ENCODE data around the gene AKT1. TPM values are rescaled to one million over a fixed set of nuclear protein-coding genes. Genes with fewer than 3 reads are reported as not detected.

Gene AKT1
- polyA plus RNA-seq, 1 experiment, result 104 TPM

- no peak for DNase-seq (ENCODE audit: low read depth, low spot score)
- ChIA-PET CTCF (interaction anchor here (1.0 to 6.5 kb wide), 3 partner anchors 17 to 27 kb away, joined by 3 to 39 read pairs (median 11); partner anchors contain the start of gene ADSS1), POLR2A (no interaction called here)
- no peak overlapping the region for H3K27ac ChIP-seq (ENCODE audit: low read depth, low read length)
- peaks cover 9% of the 10 kb centered on the region; the same call in 1 of the 2 replicates for H3K9me3 ChIP-seq (ENCODE audit: control insufficient read depth, insufficient read depth, low read length)
- H3K27me3 ChIP-seq (ENCODE audit: control insufficient read depth, insufficient read depth, low read length), result no peaks in the 10 kb centered on the region
- TF ChIP-seq, protein P1, sequence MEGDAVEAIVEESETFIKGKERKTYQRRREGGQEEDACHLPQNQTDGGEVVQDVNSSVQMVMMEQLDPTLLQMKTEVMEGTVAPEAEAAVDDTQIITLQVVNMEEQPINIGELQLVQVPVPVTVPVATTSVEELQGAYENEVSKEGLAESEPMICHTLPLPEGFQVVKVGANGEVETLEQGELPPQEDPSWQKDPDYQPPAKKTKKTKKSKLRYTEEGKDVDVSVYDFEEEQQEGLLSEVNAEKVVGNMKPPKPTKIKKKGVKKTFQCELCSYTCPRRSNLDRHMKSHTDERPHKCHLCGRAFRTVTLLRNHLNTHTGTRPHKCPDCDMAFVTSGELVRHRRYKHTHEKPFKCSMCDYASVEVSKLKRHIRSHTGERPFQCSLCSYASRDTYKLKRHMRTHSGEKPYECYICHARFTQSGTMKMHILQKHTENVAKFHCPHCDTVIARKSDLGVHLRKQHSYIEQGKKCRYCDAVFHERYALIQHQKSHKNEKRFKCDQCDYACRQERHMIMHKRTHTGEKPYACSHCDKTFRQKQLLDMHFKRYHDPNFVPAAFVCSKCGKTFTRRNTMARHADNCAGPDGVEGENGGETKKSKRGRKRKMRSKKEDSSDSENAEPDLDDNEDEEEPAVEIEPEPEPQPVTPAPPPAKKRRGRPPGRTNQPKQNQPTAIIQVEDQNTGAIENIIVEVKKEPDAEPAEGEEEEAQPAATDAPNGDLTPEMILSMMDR (IDR thresholded peaks at IDR 0.05; ENCODE audit: low read depth, low read length), result no peak
- no peak overlapping the region for H3K4me3 ChIP-seq (ENCODE audit: low read depth, low read length)
Measured at GRCh38 chr14:104750056-104750752, 45.3 kb downstream of the AKT1 start.

DNA sequence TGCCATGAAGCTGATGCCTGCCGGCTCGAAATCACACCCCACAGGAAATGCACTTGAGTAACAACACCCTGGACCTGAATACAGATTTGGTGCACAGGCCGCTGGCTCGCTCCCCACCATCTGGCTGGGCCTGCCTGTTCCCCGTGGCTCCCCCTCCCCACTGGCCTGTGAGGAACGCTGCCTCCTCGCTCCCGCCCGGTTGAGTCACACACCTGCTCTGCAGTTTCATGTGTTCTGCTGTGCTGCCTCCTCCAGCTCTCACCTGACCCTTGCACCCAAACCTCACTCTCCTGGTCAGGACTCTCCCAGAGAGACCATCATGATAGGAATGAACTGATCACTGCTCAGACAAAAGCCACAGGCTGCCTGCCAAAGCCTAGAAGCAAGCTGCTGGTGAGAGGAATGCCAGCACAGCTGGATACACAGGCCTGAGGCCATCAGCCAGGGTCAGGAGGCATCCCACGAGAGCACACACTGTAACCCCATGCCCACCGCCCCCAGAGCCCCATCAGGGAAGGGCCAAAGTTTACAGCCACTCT lies 46.4 kb downstream of the AKT1 start:
- H3K9me3 ChIP-seq (ENCODE audit: control insufficient read depth, insufficient read depth, low read length), result peaks cover 9% of the 10 kb centered on the region; the same call in 1 of the 2 replicates

DNA sequence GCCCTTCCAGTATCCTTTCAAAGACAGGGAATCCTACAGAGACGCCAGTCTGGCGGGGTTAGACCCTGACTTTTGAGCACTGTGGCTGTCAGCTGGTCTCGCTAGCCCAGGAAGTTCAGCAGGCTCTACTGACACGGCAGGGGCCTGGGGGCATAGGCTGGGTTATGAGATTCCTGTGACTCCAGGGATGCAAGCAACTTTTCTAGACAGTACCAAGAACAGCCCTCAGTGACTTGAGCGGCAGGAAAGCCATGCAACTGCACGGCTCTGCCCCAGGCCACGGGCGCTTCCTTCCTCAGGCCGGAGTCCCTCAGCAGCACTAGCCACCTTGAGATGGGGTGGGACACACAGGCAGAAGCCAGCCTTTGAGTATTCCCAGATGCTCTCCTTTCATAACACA lies 47.7 kb downstream of the AKT1 start:
- CTCF ChIA-PET, result interaction anchor here (1.5 to 6.5 kb wide), 3 partner anchors 20 to 39 kb away, joined by 5 to 39 read pairs (median 8); no protein-coding TSS in a partner anchor
- TF ChIP-seq, protein P1 (IDR thresholded peaks at IDR 0.05; ENCODE audit: low read depth, low read length), result no peak
- POLR2A ChIA-PET, result no interaction called here
- Histone ChIP-seq H3K27ac (ENCODE audit: low read depth, low read length) (no peak overlapping the region), H3K27me3 (ENCODE audit: control insufficient read depth, insufficient read depth, low read length) (no peaks in the 10 kb centered on the region), H3K9me3 (ENCODE audit: control insufficient read depth, insufficient read depth, low read length) (peaks cover 5% of the 10 kb centered on the region; the same call in 1 of the 2 replicates), H3K4me3 (ENCODE audit: low read depth, low read length) (no peak overlapping the region)
- DNase-seq (ENCODE audit: low read depth, low spot score), result no peak

More for the DNA sequence above, 46.4 kb downstream of the AKT1 start:
- H3K27me3 ChIP-seq (ENCODE audit: control insufficient read depth, insufficient read depth, low read length), result no peaks in the 10 kb centered on the region
- ChIA-PET POLR2A (no interaction called here), CTCF (interaction anchor here (0.6 to 6.5 kb wide), 4 partner anchors 18 to 78 kb away, joined by 3 to 39 read pairs (median 6); no protein-coding TSS in a partner anchor)
- H3K27ac ChIP-seq (ENCODE audit: low read depth, low read length), result peak overlapping the region; percentile 42
- no peak for DNase-seq (ENCODE audit: low read depth, low spot score)
- TF ChIP-seq, protein P1 (IDR thresholded peaks at IDR 0.05; ENCODE audit: low read depth, low read length), result no peak
- H3K4me3 ChIP-seq (ENCODE audit: low read depth, low read length), result no peak overlapping the region

DNA sequence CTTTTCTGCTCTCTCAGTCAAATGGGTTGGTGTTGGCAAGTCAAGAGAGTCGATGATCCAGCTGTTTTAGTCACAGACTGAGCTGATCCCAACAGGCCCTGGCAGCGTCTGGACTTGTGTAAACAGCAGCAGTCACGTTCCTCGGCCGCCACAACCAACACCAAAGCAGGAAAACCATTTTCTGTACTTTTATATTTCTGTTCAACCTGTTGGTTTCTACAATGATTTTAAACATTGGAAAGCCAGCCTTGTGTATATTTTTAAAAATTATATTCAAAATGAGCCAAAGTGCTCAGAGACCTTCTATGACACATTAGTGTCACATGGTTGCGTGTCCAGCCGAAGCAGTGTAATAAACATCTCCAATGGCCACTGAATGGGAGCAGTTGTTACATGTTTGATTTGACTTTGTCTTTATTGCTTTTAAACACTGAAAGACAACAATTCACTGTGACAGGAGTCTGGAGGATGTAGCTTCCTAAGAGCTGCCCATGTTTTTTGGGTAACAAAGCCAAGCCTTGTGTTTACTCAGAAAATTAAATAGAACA lies 48.5 kb downstream of the AKT1 start:
- TF ChIP-seq, protein P1 (IDR thresholded peaks at IDR 0.05; ENCODE audit: low read depth, low read length), result no peak
- ChIA-PET CTCF (interaction anchor here (1.5 to 6.5 kb wide), 2 partner anchors 20 to 38 kb away, joined by 5 to 39 read pairs; no protein-coding TSS in a partner anchor), POLR2A (no interaction called here)
- Histone ChIP-seq H3K9me3 (ENCODE audit: control insufficient read depth, insufficient read depth, low read length) (peaks cover 2% of the 10 kb centered on the region; the same call in 1 of the 2 replicates), H3K27me3 (ENCODE audit: control insufficient read depth, insufficient read depth, low read length) (peaks cover 2% of the 10 kb centered on the region), H3K4me3 (ENCODE audit: low read depth, low read length) (no peak overlapping the region), H3K27ac (ENCODE audit: low read depth, low read length) (no peak overlapping the region)
- DNase-seq (ENCODE audit: low read depth, low spot score), result no peak
